Loucy (cell line): Measurements from ENCODE around the gene SLC11A2.

ENCODE experiments used
- CTCF ChIP-seq: fragments of 200-600 bp; sonication (generic); conservative IDR thresholded peaks from 2 replicates; pipeline ENCODE4 v1.5.1; 2014; ENCODE audit warnings: mild to moderate bottlenecking, antibody characterized with exemption, low read length
- EZH2phosphoT487 ChIP-seq: fragments of 200-600 bp; IDR thresholded peaks from 2 replicates; pipeline ENCODE4 v1.6.1; 2018; ENCODE audit warnings: antibody characterized with exemption, mild to moderate bottlenecking, moderate library complexity, borderline replicate concordance

- TF ChIP-seq CTCF (no peak), EZH2phosphoT487 (no peak)
These were observed at the start of gene SLC11A2 for GRCh38 chr12:51025836-51026638.
